ENCODE measurements around the gene DHX30.

- TF ChIP-seq YY1 (IDR thresholded peaks at IDR 0.05; ENCODE audit: insufficient read depth, insufficient read length) (no peak), ZNF274 (IDR thresholded peaks at IDR 0.05; ENCODE audit: low read depth, low read length) (no peak), SUZ12 (IDR thresholded peaks at IDR 0.05; ENCODE audit: extremely low read depth, insufficient read depth, insufficient read length) (no peak)
Measured at GRCh38 chr3:47799733-47800132, 3.2 kb upstream of the DHX30 start.
